Colonic mucosa (tissue), 4 donors: ENCODE data around the gene CTIF. TPM values are rescaled to one million over a fixed set of nuclear protein-coding genes. Genes with fewer than 3 reads are reported as not detected.
A peak's percentile ranks its signal among the peaks of the same experiment; 100 is the strongest.

Experiments
- DNase-seq: peaks from one replicate; pipeline ENCODE4 v3.0.0-alpha.2; 2020
- H3K27ac ChIP-seq: fragments of 200-600 bp; one replicate; pipeline ENCODE4 v1.8.0; 2021
- H3K27me3 ChIP-seq: fragments of 200-600 bp; one replicate; pipeline ENCODE4 v1.8.0; 2021
- H3K36me3 ChIP-seq: fragments of 200-600 bp; one replicate; pipeline ENCODE4 v1.8.0; 2021
- H3K4me1 ChIP-seq: fragments of 200-600 bp; one replicate; pipeline ENCODE4 v1.8.0; 2021; ENCODE audit warnings: mild to moderate bottlenecking
- H3K4me3 ChIP-seq: fragments of 200-600 bp; one replicate; pipeline ENCODE4 v1.8.0; 2021
- H3K9ac ChIP-seq, 2 donors: one replicate each; pipeline ENCODE4 v1.7.0; 2013; ENCODE audit warnings: control low read depth in 2 of 2, low read depth in 2 of 2, low read length in 2 of 2
- H3K9me3 ChIP-seq: fragments of 200-600 bp; one replicate; pipeline ENCODE4 v1.8.0; 2021
- CTCF ChIP-seq: fragments of 200-600 bp; IDR thresholded peaks from one replicate; pipeline ENCODE4 v1.8.0; 2022; ENCODE audit warnings: antibody characterized with exemption, mild to moderate bottlenecking
- intact Hi-C: fragments of 100-400 bp; cut with DNase I; formaldehyde crosslinking; loops from one replicate; pipeline ENCODE4 v1.14.1; 2022
- total RNA-seq, 2 donors: library from RNA; stranded (reverse); fragmentation: NEBNext Ultra II Directional in 1 of 2; extraction: Animal tissue kit (Norgen Biotek cat#: 25700) in 1 of 2; gene quantifications; one replicate each; pipeline ENCODE4 v1.2.1, GENCODE V29; 2021
- donor health status: healthy.
- donor health status: DM: no; HTN: no; CAD: no.
- donor health status: DM: no; HTN: no; CAD: no.

Gene CTIF
- total RNA-seq, 2 donors from 2014 or later, result 13.0 to 16.7 TPM

DNA sequence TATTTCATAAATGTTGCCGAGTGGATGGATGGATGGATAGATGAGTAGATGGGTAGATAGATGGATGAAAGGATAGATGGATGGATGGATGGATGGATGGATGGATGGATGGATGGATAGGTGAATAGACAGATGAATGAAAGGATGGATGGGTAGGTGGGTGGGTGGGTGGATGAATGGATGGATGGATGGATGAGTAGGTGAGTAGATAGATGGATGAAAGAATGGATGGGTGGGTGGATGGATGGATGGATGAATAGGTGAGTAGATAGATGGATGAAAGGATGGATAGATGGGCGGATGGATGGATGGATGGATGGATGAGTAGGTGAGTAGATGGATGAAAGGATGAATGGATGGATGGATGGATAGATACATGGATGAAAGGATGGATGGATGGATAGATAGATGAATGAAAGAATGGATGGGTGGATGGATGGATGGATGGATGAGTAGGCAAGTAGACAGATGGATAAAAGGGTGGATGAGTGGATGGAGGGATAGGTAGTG is 307.6 kb downstream of the CTIF start:
- TF ChIP-seq CTCF, result no peak
- Histone ChIP-seq H3K27me3 (no peaks in the 10 kb centered on the region), H3K9ac (no peak overlapping the region), H3K4me1 (peaks cover 4% of the 10 kb centered on the region), H3K36me3 (no peaks in the 10 kb centered on the region), H3K9me3 (no peaks in the 10 kb centered on the region), H3K27ac (no peak overlapping the region), H3K4me3 (no peak overlapping the region)
- no peak for DNase-seq
- intact Hi-C loops, result no loop called here

DNA sequence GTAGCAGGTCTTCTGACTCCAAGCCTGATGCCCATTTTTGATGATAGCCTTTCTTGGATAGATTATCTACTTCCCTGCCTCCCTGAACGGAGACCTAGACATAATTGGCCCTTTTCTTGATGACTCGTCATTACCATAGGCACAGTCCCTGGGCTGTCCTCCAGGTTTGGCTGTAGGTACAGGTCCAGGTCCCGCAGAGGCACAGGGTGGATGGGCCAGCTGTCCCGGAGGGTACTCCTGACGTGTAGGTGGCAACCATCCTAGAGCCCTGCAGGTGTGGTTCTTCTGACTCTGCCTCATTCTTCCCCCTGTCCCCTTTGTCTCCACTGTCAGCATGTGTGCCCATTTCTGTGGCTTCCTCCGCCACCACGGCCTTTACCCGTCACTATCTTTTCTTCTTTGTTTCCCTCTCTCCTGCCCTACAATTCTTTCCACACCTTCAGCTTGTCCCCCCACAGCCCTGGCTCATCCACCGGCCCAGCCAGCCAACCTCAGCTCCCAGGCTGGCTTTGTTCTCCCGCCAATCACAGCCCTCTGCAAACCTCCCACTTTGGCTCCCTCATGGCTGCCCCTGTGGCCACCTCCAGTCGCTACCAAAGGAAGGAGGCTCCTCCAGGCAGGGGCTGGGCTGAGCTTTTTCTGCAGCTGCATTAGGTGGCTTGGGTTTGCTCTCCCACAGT is 309.1 kb downstream of the CTIF start:
- no peak overlapping the region for H3K4me3 ChIP-seq
- no peak overlapping the region for H3K9ac ChIP-seq
- no peaks in the 10 kb centered on the region for H3K36me3 ChIP-seq
- no peaks in the 10 kb centered on the region for H3K9me3 ChIP-seq
- no peaks in the 10 kb centered on the region for H3K4me1 ChIP-seq
- intact Hi-C loops, result no loop called here
- no peak overlapping the region for H3K27ac ChIP-seq
- DNase-seq, result no peak
- H3K27me3 ChIP-seq, result no peaks in the 10 kb centered on the region
- no peak for TF ChIP-seq CTCF

- H3K27ac ChIP-seq, result no peak overlapping the region
- no peaks in the 10 kb centered on the region for H3K4me1 ChIP-seq
- DNase-seq, result no peak
- no peaks in the 10 kb centered on the region for H3K36me3 ChIP-seq
- H3K4me3 ChIP-seq, result no peak overlapping the region
- no peak overlapping the region for H3K9ac ChIP-seq
- TF ChIP-seq CTCF, result no peak
- no peaks in the 10 kb centered on the region for H3K9me3 ChIP-seq
- no peaks in the 10 kb centered on the region for H3K27me3 ChIP-seq
- intact Hi-C loops, result no loop called here
Measured at GRCh38 chr18:48848641-48849143, 309.9 kb downstream of the CTIF start.

- H3K27ac ChIP-seq, result peak overlapping the region; percentile 32
- H3K9ac ChIP-seq, result peak overlapping the region in 1 of 2 donors; percentile 16
- H3K27me3 ChIP-seq, result no peaks in the 10 kb centered on the region
- H3K4me3 ChIP-seq, result no peak overlapping the region
- H3K36me3 ChIP-seq, result no peaks in the 10 kb centered on the region
- no peaks in the 10 kb centered on the region for H3K4me1 ChIP-seq
- no peaks in the 10 kb centered on the region for H3K9me3 ChIP-seq
- no peak for DNase-seq
- no peak for TF ChIP-seq CTCF
- intact Hi-C loops, result no loop called here
Measured at GRCh38 chr18:48850822-48851598, 312.2 kb downstream of the CTIF start.

DNA sequence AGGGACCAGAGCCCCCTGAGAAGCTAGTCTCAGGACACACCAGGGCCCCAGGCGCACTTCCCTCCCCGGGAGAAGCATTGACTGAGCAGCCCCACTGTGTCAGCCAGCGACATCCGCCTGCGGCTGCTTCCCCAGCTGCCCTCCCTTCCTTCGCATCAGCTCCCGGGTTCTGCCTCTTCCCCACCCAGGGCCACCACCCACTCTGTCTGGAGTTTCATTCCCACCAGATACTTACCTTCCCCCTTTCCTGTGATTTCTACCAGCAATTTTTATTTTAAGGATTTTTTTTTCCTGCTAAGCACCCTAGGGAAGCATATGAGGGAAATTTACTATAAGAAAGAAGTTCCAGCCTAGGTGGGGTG is 312.7 kb downstream of the CTIF start:
- intact Hi-C loops, result no loop called here
- Histone ChIP-seq H3K36me3 (no peaks in the 10 kb centered on the region), H3K27ac (no peak overlapping the region), H3K4me1 (no peaks in the 10 kb centered on the region), H3K9me3 (no peaks in the 10 kb centered on the region), H3K9ac (peak overlapping the region in 1 of 2 donors; percentile 16), H3K4me3 (no peak overlapping the region), H3K27me3 (no peaks in the 10 kb centered on the region)
- no peak for DNase-seq
- TF ChIP-seq CTCF, result no peak
